HCT116 (cell line): ENCODE data around the gene BTF3. TPM values are rescaled to one million over a fixed set of nuclear protein-coding genes. Genes with fewer than 3 reads are reported as not detected.

Experiments used
- ATAC-seq: fragments of 200-7000 bp; cut with Tn5 transposase; 2 replicates; pipeline ENCODE4 v1.9.1; 2020; ENCODE audit warnings: mild to moderate bottlenecking, moderate library complexity
- BruUV-seq: library from RNA; stranded (reverse); fragments of 400-500 nt; replicated peaks from 2 replicates; lab custom pipeline; 2021; lab: Mats Ljungman, UMichigan
- CTCF ChIA-PET: fragments of 300-600 bp; sonication (Branson Sonifier 250); formaldehyde crosslinking; loops from one replicate; lab custom pipeline; 2021; ENCODE audit warnings: antibody characterized with exemption; lab: Charles Lee
- POLR2A ChIA-PET: fragments of 300-600, 350-600 bp; sonication (Branson Sonifier 250); formaldehyde crosslinking; loops from one replicate; lab custom pipeline; 2021; ENCODE audit warnings: antibody characterized with exemption; lab: Charles Lee
- RAD21 ChIA-PET, 2 experiments: fragments of 300-600 bp; sonication (Branson Sonifier 250); formaldehyde crosslinking; loops; one replicate each; lab custom pipeline; 2023; ENCODE audit warnings: low total read pairs in 2 of 2; ENCODE audit not compliant: uncharacterized antibody in 2 of 2, unreplicated experiment in 2 of 2, low non-redundant PET in 1 of 2; lab: Charles Lee
- DNase-seq: peaks from one replicate; pipeline ENCODE4 v3.0.0-alpha.2; 2010; ENCODE audit warnings: low read depth, low spot score
- H2AFZ ChIP-seq: fragments of 200-600 bp; shearing (Covaris generic), sonication (generic); 2 replicates; pipeline ENCODE4 v1.6.1; 2017; ENCODE audit warnings: low read depth, mixed run types, mixed read lengths, antibody characterized with exemption, low read length; ENCODE audit not compliant: poor library complexity, severe bottlenecking
- H3K27ac ChIP-seq: 2 replicates; pipeline ENCODE4 v1.5.1; 2012; ENCODE audit warnings: low read depth, low read length
- H3K27me3 ChIP-seq: fragments of 200-600 bp; sonication (generic); 2 replicates; pipeline ENCODE4 v1.6.1; 2016; ENCODE audit warnings: mixed run types, low read length, mixed read lengths; ENCODE audit not compliant: insufficient read depth
- H3K36me3 ChIP-seq, 2 experiments: fragments of 200-500 bp in 1 of 2; fragments of 200-600 bp in 1 of 2; sonication (Bioruptor generic) in 1 of 2; sonication (generic) in 1 of 2; 2 replicates each; pipeline versions ENCODE4 v1.5.1 to v1.6.1; 2014 to 2016; ENCODE audit warnings: low read length in 2 of 2, inconsistent platforms in 1 of 2, mixed read lengths in 1 of 2, mixed run types in 1 of 2; ENCODE audit not compliant: insufficient read depth in 2 of 2, control insufficient read depth in 1 of 2
- H3K4me1 ChIP-seq, 2 experiments: fragments of 200-600 bp in 1 of 2; sonication (generic) in 1 of 2; 2 replicates each; pipeline versions ENCODE4 v1.5.1 to v1.6.1; 2012 to 2017; ENCODE audit warnings: low read length in 2 of 2, inconsistent platforms in 1 of 2, mild to moderate bottlenecking in 1 of 2, mixed read lengths in 1 of 2, mixed run types in 1 of 2, moderate library complexity in 1 of 2; ENCODE audit not compliant: insufficient read depth in 2 of 2, control insufficient read depth in 1 of 2
- H3K4me2 ChIP-seq: fragments of 200-600 bp; sonication (generic); 2 replicates; pipeline ENCODE4 v1.6.1; 2017; ENCODE audit warnings: mixed run types, low read length, mixed read lengths
- H3K4me3 ChIP-seq, 2 experiments: fragments of 200-600 bp in 1 of 2; sonication (generic) in 1 of 2; replicated peaks in 1 of 2; 2 replicates each; pipeline ENCODE4 v1.5.1; 2011 to 2016; ENCODE audit warnings: low read length in 2 of 2, control low read depth in 1 of 2, low read depth in 1 of 2, mild to moderate bottlenecking in 1 of 2, mixed read lengths in 1 of 2, mixed run types in 1 of 2
- H3K79me2 ChIP-seq: fragments of 200-600 bp; sonication (generic); 2 replicates; pipeline ENCODE4 v1.6.1; 2017; ENCODE audit warnings: mild to moderate bottlenecking, mixed run types, low read length, moderate library complexity, mixed read lengths; ENCODE audit not compliant: insufficient read depth
- H3K9ac ChIP-seq: fragments of 200-600 bp; sonication (generic); 2 replicates; pipeline ENCODE4 v1.6.1; 2016; ENCODE audit warnings: low read length, mixed read lengths
- H3K9me2 ChIP-seq: fragments of 200-600 bp; sonication (generic), shearing (Covaris generic); 2 replicates; pipeline ENCODE4 v1.6.1; 2017; ENCODE audit warnings: mixed run types, mild to moderate bottlenecking, moderate library complexity; ENCODE audit not compliant: insufficient read depth
- H3K9me3 ChIP-seq, 2 experiments: fragments of 200-500 bp in 1 of 2; fragments of 200-600 bp in 1 of 2; sonication (Bioruptor generic) in 1 of 2; sonication (generic) in 1 of 2; 2 replicates each; pipeline ENCODE4 v1.6.1; 2014 to 2017; ENCODE audit warnings: low read length in 2 of 2, mixed read lengths in 2 of 2, inconsistent platforms in 1 of 2, low read depth in 1 of 2, mild to moderate bottlenecking in 1 of 2, mixed run types in 1 of 2, moderate library complexity in 1 of 2; ENCODE audit not compliant: control insufficient read depth in 1 of 2, insufficient read depth in 1 of 2
- H4K20me1 ChIP-seq: fragments of 200-600 bp; sonication (generic), shearing (Covaris generic); 2 replicates; pipeline ENCODE4 v1.6.1; 2017; ENCODE audit warnings: mixed run types, mild to moderate bottlenecking, moderate library complexity; ENCODE audit not compliant: insufficient read depth
- CEBPB ChIP-seq: IDR thresholded peaks from 2 replicates; pipeline ENCODE4 v1.6.1; 2012; ENCODE audit warnings: low read depth
- EGR1 ChIP-seq: IDR thresholded peaks from 2 replicates; pipeline ENCODE4 v1.6.1; 2012; ENCODE audit warnings: low read depth
- ELF1 ChIP-seq: IDR thresholded peaks from 2 replicates; pipeline ENCODE4 v1.6.1; 2012; ENCODE audit warnings: low read depth, borderline replicate concordance
- FOSL1 ChIP-seq: IDR thresholded peaks from 2 replicates; pipeline ENCODE4 v1.6.1; 2012; ENCODE audit warnings: low read depth
- POLR2A ChIP-seq: IDR thresholded peaks from 2 replicates; pipeline ENCODE4 v1.7.0; 2011; ENCODE audit warnings: borderline replicate concordance; ENCODE audit not compliant: insufficient read depth, insufficient read length; ENCODE audit errors: extremely low read depth
- RAD21 ChIP-seq: IDR thresholded peaks from 2 replicates; pipeline ENCODE4 v1.6.1; 2012; ENCODE audit warnings: low read depth, mild to moderate bottlenecking
- TCF7L2 ChIP-seq: IDR thresholded peaks from 2 replicates; pipeline ENCODE4 v1.7.0; 2011; ENCODE audit warnings: borderline replicate concordance, inconsistent platforms; ENCODE audit not compliant: insufficient read depth, insufficient read length; ENCODE audit errors: extremely low read depth
- YY1 ChIP-seq: IDR thresholded peaks from 2 replicates; pipeline ENCODE4 v1.6.1; 2011; ENCODE audit warnings: low read length, low read depth, moderate library complexity, mild to moderate bottlenecking; ENCODE audit not compliant: insufficient replicate concordance; ENCODE audit errors: extremely low read depth
- ZNF274 ChIP-seq: fragments of 200-500 bp; sonication (Bioruptor generic); IDR thresholded peaks from 2 replicates; pipeline ENCODE4 v1.6.1; 2014; ENCODE audit warnings: mild to moderate bottlenecking, low read depth, low read length, inconsistent platforms
- intact Hi-C: fragments of 100-400 bp; cut with micrococcal nuclease; formaldehyde crosslinking; loops from 2 replicates; pipeline ENCODE4 v1.10.0; 2022
- total RNA-seq: library from RNA; stranded (reverse); gene quantifications from one replicate; pipeline ENCODE4 v1.2.1, GENCODE V29; 2021; ENCODE audit not compliant: unreplicated experiment
- TF ChIP-seq, protein P1 (sequence below): IDR thresholded peaks from 2 replicates; pipeline ENCODE4 v1.6.1; 2012
- TF ChIP-seq, protein P2 (sequence below): IDR thresholded peaks from 2 replicates; pipeline ENCODE4 v1.6.1; 2011; ENCODE audit warnings: mild to moderate bottlenecking, low read length, moderate library complexity; ENCODE audit not compliant: insufficient replicate concordance; ENCODE audit errors: extremely low read depth
- TF ChIP-seq, protein P3 (sequence below): IDR thresholded peaks from 2 replicates; pipeline ENCODE4 v1.6.1; 2012

BTF3 gene
- total RNA-seq, 1 experiment from 2014 or later = 868 TPM

DNA sequence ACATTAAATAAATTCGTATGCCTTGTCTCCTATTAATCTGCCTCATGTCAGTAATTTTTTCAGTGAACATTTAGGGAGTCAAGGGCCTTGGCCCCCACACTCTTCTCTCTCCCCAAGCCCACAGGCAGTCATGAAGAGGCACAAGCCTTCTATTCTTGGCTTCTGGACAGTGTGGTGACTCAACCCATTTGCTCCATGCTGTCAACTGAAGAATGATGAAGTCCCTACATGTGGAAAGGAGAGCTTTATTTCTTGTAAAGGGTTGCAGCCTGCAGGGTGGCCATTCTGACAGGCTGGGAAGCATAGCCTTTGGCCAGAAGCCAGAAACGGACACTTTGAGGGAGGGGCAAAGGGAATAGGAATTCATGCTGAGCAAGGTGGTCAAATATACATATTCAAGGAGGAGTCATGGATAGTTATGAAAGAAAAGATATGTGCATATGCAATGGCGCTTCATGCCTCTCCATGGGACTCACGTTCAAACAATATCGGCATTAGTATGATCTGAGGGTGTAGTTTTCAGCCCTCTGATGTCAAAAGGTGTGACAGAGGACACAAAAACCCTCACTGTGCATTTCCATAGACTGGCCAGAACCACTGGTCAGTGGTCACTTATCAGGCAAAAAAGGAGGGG is 35.9 kb downstream of the BTF3 start:
- CTCF ChIA-PET = no interaction called here
- BruUV-seq = no TSS peak
- intact Hi-C loops = loop anchor here (10.0 kb wide), 2 partner anchors 609 to 1759 kb away; no protein-coding TSS in a partner anchor

DNA sequence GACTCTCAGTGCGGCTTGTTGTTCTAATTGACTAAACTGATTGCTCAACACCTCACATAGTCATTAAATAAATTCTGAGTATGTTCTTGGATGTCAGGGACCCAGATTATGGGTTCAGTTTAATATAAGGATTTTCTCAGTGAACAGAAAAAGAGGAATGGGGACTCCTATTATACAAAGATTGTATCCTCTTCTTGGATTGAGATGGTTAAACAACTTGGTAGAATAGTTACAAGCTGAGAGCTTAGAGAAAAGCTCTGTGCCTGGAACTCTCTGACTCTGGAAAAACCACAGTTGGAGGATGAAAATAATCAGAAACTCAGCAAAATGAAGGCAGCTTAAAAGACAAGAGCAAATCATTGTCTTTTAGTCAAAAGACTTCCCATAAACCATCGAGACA is 36.7 kb downstream of the BTF3 start:
- POLR2A ChIA-PET = no interaction called here
- no TSS peak for BruUV-seq

More for the DNA sequence above, 35.9 kb downstream of the BTF3 start:
- TF ChIP-seq FOSL1 (no peak), POLR2A (no peak), CEBPB (no peak), ELF1 (no peak)
- RAD21 ChIA-PET = no interaction called here
- Histone ChIP-seq H3K27me3 (no peaks in the 10 kb centered on the region), H4K20me1 (no peaks in the 10 kb centered on the region), H3K9me3 (peaks cover 3 to 4% of the 10 kb centered on the region in 2 experiments; a peak in 1 of 4 replicates), H3K4me2 (no peak overlapping the region), H3K4me1 (0 out of 4 replicates have a peak, but pooled peaks cover 0 to 3% of the 10 kb centered on the region in 2 experiments), H2AFZ (no peak overlapping the region), H3K27ac (no peak overlapping the region), H3K9ac (no peak overlapping the region), H3K4me3 (no peak overlapping the region), H3K79me2 (no peaks in the 10 kb centered on the region), H3K9me2 (no peaks in the 10 kb centered on the region), H3K36me3 (no peaks in the 10 kb centered on the region)
- DNase-seq = no peak
- ATAC-seq = no peak
- POLR2A ChIA-PET = no interaction called here

More for the DNA sequence above, 36.7 kb downstream of the BTF3 start:
- ChIA-PET RAD21 (interaction anchor here in 1 of 2 experiments (0.7 kb wide), 1 partner anchor 593 kb away, joined by 3 read pairs; no protein-coding TSS in a partner anchor), CTCF (no interaction called here)
- Histone ChIP-seq H4K20me1 (no peaks in the 10 kb centered on the region), H2AFZ (no peak overlapping the region), H3K36me3 (no peaks in the 10 kb centered on the region), H3K4me2 (no peak overlapping the region), H3K9me2 (no peaks in the 10 kb centered on the region), H3K4me3 (no peak overlapping the region), H3K79me2 (no peaks in the 10 kb centered on the region), H3K9me3 (peaks cover 3 to 4% of the 10 kb centered on the region in 2 experiments; a peak in 1 of 4 replicates), H3K9ac (no peak overlapping the region), H3K27me3 (no peaks in the 10 kb centered on the region), H3K27ac (no peak overlapping the region), H3K4me1 (0 out of 4 replicates have a peak, but pooled peaks cover 0 to 3% of the 10 kb centered on the region in 2 experiments)
- DNase-seq (no peak), ATAC-seq (no peak)
- intact Hi-C loops = loop anchor here (10.0 kb wide), 2 partner anchors 610 to 1760 kb away; no protein-coding TSS in a partner anchor
- TF ChIP-seq, protein P1, sequence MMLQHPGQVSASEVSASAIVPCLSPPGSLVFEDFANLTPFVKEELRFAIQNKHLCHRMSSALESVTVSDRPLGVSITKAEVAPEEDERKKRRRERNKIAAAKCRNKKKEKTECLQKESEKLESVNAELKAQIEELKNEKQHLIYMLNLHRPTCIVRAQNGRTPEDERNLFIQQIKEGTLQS = no peak
- TF ChIP-seq FOSL1 (no peak), YY1 (no peak), ZNF274 (no peak), ELF1 (no peak), EGR1 (no peak), RAD21 (no peak), TCF7L2 (no peak), CEBPB (no peak)
- TF ChIP-seq, protein P2, sequence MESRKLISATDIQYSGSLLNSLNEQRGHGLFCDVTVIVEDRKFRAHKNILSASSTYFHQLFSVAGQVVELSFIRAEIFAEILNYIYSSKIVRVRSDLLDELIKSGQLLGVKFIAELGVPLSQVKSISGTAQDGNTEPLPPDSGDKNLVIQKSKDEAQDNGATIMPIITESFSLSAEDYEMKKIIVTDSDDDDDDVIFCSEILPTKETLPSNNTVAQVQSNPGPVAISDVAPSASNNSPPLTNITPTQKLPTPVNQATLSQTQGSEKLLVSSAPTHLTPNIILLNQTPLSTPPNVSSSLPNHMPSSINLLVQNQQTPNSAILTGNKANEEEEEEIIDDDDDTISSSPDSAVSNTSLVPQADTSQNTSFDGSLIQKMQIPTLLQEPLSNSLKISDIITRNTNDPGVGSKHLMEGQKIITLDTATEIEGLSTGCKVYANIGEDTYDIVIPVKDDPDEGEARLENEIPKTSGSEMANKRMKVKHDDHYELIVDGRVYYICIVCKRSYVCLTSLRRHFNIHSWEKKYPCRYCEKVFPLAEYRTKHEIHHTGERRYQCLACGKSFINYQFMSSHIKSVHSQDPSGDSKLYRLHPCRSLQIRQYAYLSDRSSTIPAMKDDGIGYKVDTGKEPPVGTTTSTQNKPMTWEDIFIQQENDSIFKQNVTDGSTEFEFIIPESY = no peak
- TF ChIP-seq, protein P3, sequence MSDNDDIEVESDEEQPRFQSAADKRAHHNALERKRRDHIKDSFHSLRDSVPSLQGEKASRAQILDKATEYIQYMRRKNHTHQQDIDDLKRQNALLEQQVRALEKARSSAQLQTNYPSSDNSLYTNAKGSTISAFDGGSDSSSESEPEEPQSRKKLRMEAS = no peak
